ENCODE measurements around the gene CIDEB.

DNA sequence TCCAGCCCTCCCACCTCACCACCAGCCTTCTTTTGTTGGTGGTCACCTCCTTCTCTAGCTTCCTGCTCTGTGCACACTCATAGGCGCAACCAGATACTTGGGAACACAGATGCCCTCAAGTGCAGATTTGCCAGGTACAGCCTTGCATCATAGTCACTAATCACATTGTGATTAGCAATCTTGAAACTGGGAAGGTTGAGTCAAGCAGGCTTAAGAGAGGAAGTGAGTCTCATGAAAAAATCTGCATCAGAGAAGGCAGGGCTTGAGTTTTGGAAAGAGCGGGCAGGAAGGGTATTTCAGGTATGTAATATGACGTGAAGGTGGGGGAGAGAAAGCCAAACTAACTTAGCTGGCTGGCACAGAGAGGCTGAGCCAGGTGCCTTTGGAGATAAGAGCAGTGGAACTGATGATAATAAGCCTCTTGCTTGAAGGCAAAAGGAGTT is 33.7 kb downstream of the CIDEB start:
- TF ChIP-seq, protein P1, sequence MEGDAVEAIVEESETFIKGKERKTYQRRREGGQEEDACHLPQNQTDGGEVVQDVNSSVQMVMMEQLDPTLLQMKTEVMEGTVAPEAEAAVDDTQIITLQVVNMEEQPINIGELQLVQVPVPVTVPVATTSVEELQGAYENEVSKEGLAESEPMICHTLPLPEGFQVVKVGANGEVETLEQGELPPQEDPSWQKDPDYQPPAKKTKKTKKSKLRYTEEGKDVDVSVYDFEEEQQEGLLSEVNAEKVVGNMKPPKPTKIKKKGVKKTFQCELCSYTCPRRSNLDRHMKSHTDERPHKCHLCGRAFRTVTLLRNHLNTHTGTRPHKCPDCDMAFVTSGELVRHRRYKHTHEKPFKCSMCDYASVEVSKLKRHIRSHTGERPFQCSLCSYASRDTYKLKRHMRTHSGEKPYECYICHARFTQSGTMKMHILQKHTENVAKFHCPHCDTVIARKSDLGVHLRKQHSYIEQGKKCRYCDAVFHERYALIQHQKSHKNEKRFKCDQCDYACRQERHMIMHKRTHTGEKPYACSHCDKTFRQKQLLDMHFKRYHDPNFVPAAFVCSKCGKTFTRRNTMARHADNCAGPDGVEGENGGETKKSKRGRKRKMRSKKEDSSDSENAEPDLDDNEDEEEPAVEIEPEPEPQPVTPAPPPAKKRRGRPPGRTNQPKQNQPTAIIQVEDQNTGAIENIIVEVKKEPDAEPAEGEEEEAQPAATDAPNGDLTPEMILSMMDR (IDR thresholded peaks at IDR 0.05), result no peak
- no peak for TF ChIP-seq POLR2A (IDR thresholded peaks at IDR 0.05)

Data from ovary (tissue), 3 donors.